MCF 10A (cell line): ENCODE results near the gene LLCFC1. TPM values are rescaled to one million over a fixed set of nuclear protein-coding genes. Genes with fewer than 3 reads are reported as not detected.

Experiments
- BruUV-seq: library from RNA; stranded (reverse); fragments of 400-500 nt; replicated peaks from 2 replicates; lab custom pipeline; 2021; lab: Mats Ljungman, UMichigan
- CTCF ChIA-PET: fragments of 300-600 bp; sonication (Branson Sonifier 250); formaldehyde crosslinking; extraction: SDS; loops from one replicate; lab custom pipeline; 2021; ENCODE audit warnings: antibody characterized with exemption, inconsistent platforms; lab: Yijun Ruan, JAX
- POLR2A ChIA-PET: fragments of 300-600, 350-650 bp; sonication (Branson Sonifier 250); formaldehyde crosslinking; extraction: SDS; loops from one replicate; lab custom pipeline; 2020; ENCODE audit warnings: antibody characterized with exemption, inconsistent platforms; lab: Yijun Ruan, JAX
- DNase-seq: peaks from one replicate; pipeline ENCODE4 v3.0.0-alpha.2; 2018; ENCODE audit not compliant: unreplicated experiment
- H3K27ac Mint-ChIP-seq: one replicate; pipeline ENCODE4 v1.8.0; 2022; ENCODE audit warnings: mild to moderate bottlenecking, low read depth, mixed read lengths; ENCODE audit not compliant: unreplicated experiment
- H3K27me3 Mint-ChIP-seq: one replicate; pipeline ENCODE4 v1.8.0; 2022; ENCODE audit warnings: mixed read lengths; ENCODE audit not compliant: insufficient read depth, unreplicated experiment
- H3K36me3 Mint-ChIP-seq: one replicate; pipeline ENCODE4 v1.8.0; 2022; ENCODE audit warnings: mild to moderate bottlenecking, moderate library complexity, mixed read lengths; ENCODE audit not compliant: insufficient read depth, unreplicated experiment
- H3K4me1 Mint-ChIP-seq: one replicate; pipeline ENCODE4 v1.8.0; 2022; ENCODE audit warnings: mixed read lengths; ENCODE audit not compliant: insufficient read depth, unreplicated experiment
- H3K4me3 Mint-ChIP-seq: one replicate; pipeline ENCODE4 v1.8.0; 2022; ENCODE audit warnings: mild to moderate bottlenecking, moderate library complexity, mixed read lengths; ENCODE audit not compliant: unreplicated experiment
- H3K9me3 Mint-ChIP-seq: one replicate; pipeline ENCODE4 v1.8.0; 2022; ENCODE audit warnings: mixed read lengths; ENCODE audit not compliant: unreplicated experiment
- CTCF ChIP-seq: fragments of 200-600 bp; IDR thresholded peaks from one replicate; pipeline ENCODE4 v1.8.0; 2022; ENCODE audit warnings: antibody characterized with exemption, mild to moderate bottlenecking; ENCODE audit not compliant: unreplicated experiment
- intact Hi-C: fragments of 100-400 bp; cut with micrococcal nuclease; formaldehyde crosslinking; loops from 2 replicates; pipeline ENCODE4 v1.14.1; 2022
- total RNA-seq: library from RNA; stranded (reverse); gene quantifications from 2 replicates; pipeline ENCODE4 v1.2.3, GENCODE V29; 2022

LLCFC1 gene
- total RNA-seq, 1 experiment from 2014 or later = not detected

- CTCF ChIA-PET = no interaction called here
- no peaks in the 10 kb centered on the region for H3K9me3 Mint-ChIP-seq
- POLR2A ChIA-PET = no interaction called here
- TF ChIP-seq CTCF = no peak
- H3K36me3 Mint-ChIP-seq = no peaks in the 10 kb centered on the region
- H3K27me3 Mint-ChIP-seq = peaks cover 33% of the 10 kb centered on the region
- intact Hi-C loops = no loop called here
- no peak overlapping the region for H3K27ac Mint-ChIP-seq
- DNase-seq = no peak
- no TSS peak for BruUV-seq
- no peak overlapping the region for H3K4me3 Mint-ChIP-seq
- H3K4me1 Mint-ChIP-seq = no peaks in the 10 kb centered on the region
These were observed 9.1 kb upstream of the LLCFC1 start for GRCh38 chr7:142930126-142930730.

GRCh38 chr7:142932386-142933091 lies 6.7 kb upstream of the LLCFC1 start:
- Mint-ChIP-seq H3K4me3 (no peak overlapping the region), H3K27ac (no peak overlapping the region), H3K27me3 (peaks cover 11% of the 10 kb centered on the region), H3K9me3 (no peaks in the 10 kb centered on the region), H3K4me1 (no peaks in the 10 kb centered on the region), H3K36me3 (no peaks in the 10 kb centered on the region)
- no TSS peak for BruUV-seq
- CTCF ChIA-PET = interaction anchor here (0.5 to 1.2 kb wide), 3 partner anchors 18 to 471 kb away, joined by 3 to 4 read pairs (median 3); no protein-coding TSS in a partner anchor
- POLR2A ChIA-PET = interaction anchor here (0.6 kb wide), 1 partner anchor 50 kb away, joined by 3 read pairs; no protein-coding TSS in a partner anchor
- no peak for TF ChIP-seq CTCF
- intact Hi-C loops = no loop called here
- DNase-seq = no peak

GRCh38 chr7:142933092-142933475 lies 6.2 kb upstream of the LLCFC1 start:
- H3K4me1 Mint-ChIP-seq = no peaks in the 10 kb centered on the region
- H3K36me3 Mint-ChIP-seq = no peaks in the 10 kb centered on the region
- no peak overlapping the region for H3K27ac Mint-ChIP-seq
- no peak for TF ChIP-seq CTCF
- DNase-seq = no peak
- H3K4me3 Mint-ChIP-seq = no peak overlapping the region
- H3K27me3 Mint-ChIP-seq = peaks cover 11% of the 10 kb centered on the region
- H3K9me3 Mint-ChIP-seq = no peaks in the 10 kb centered on the region
- POLR2A ChIA-PET = no interaction called here
- intact Hi-C loops = no loop called here
- BruUV-seq = no TSS peak
- CTCF ChIA-PET = interaction anchor here (0.5 to 1.3 kb wide), 3 partner anchors 69 to 472 kb away, joined by 3 to 4 read pairs (median 3); no protein-coding TSS in a partner anchor

GRCh38 chr7:142933624-142934023 lies 5.7 kb upstream of the LLCFC1 start, which contains the start of gene TRPV5:
Gene TRPV5 (minus strand): TSS chr7:142933746. CDS start chr7:142933459, 287 bp downstream.
- no TSS peak for BruUV-seq
- no peaks in the 10 kb centered on the region for H3K36me3 Mint-ChIP-seq
- ChIA-PET CTCF (interaction anchor here (0.7 to 1.3 kb wide), 4 partner anchors 18 to 221 kb away, joined by 3 to 4 read pairs (median 3); no protein-coding TSS in a partner anchor), POLR2A (interaction anchor here (0.9 kb wide), 1 partner anchor 24 kb away, joined by 3 read pairs; no protein-coding TSS in a partner anchor)
- H3K4me3 Mint-ChIP-seq = no peak within 1 kb of the TSS
- peaks cover 12% of the 10 kb centered on the region for H3K27me3 Mint-ChIP-seq
- intact Hi-C loops = no loop called here
- H3K9me3 Mint-ChIP-seq = no peaks in the 10 kb centered on the region
- no peak for TF ChIP-seq CTCF
- H3K4me1 Mint-ChIP-seq = no peaks in the 10 kb centered on the region
- DNase-seq = no peak
- no peak within 1 kb of the TSS for H3K27ac Mint-ChIP-seq
